ENCODE data around the gene PCSK6. TPM values are rescaled to one million over a fixed set of nuclear protein-coding genes. Genes with fewer than 3 reads are reported as not detected.
"Not testable (repeated sequence)": the region's sequence is repeated elsewhere in the genome, so short reads cannot be mapped to it uniquely, and the experiment has no call there.

Gene PCSK6
- total and polyA plus RNA-seq, 7 donors = 2.9 to 10.3 (median 6.4) TPM

- no peaks in the 10 kb centered on the region for H3K36me3 ChIP-seq
- no peaks in the 10 kb centered on the region for H3K4me1 ChIP-seq
- no peaks in the 10 kb centered on the region for H3K9me3 ChIP-seq
- DNase-seq = no peak
- TF ChIP-seq POLR2A (IDR thresholded peaks at IDR 0.05) (no peak), POLR2AphosphoS5 (IDR thresholded peaks at IDR 0.05) (no peak), EP300 (IDR thresholded peaks at IDR 0.05) (no peak)
- TF ChIP-seq, protein P1, sequence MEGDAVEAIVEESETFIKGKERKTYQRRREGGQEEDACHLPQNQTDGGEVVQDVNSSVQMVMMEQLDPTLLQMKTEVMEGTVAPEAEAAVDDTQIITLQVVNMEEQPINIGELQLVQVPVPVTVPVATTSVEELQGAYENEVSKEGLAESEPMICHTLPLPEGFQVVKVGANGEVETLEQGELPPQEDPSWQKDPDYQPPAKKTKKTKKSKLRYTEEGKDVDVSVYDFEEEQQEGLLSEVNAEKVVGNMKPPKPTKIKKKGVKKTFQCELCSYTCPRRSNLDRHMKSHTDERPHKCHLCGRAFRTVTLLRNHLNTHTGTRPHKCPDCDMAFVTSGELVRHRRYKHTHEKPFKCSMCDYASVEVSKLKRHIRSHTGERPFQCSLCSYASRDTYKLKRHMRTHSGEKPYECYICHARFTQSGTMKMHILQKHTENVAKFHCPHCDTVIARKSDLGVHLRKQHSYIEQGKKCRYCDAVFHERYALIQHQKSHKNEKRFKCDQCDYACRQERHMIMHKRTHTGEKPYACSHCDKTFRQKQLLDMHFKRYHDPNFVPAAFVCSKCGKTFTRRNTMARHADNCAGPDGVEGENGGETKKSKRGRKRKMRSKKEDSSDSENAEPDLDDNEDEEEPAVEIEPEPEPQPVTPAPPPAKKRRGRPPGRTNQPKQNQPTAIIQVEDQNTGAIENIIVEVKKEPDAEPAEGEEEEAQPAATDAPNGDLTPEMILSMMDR (IDR thresholded peaks at IDR 0.05) = no peak
- H3K27me3 ChIP-seq = no peaks in the 10 kb centered on the region
- WGBS, 2 donors = 89 to 96% methylated on average over 13 of the region's 13 CpGs
- H3K27ac ChIP-seq = no peak overlapping the region
- intact Hi-C loops (cut with DNase I) = no loop called here
- no peak overlapping the region for H3K4me3 ChIP-seq
Observed at GRCh38 chr15:101378879-101379278, 110.6 kb downstream of the PCSK6 start.

GRCh38 chr15:101378171-101378755, 111.2 kb downstream of the PCSK6 start:
- Histone ChIP-seq H3K27me3 (no peaks in the 10 kb centered on the region), H3K9me3 (no peaks in the 10 kb centered on the region), H3K4me1 (no peaks in the 10 kb centered on the region), H3K36me3 (no peaks in the 10 kb centered on the region), H3K4me3 (no peak overlapping the region), H3K27ac (no peak overlapping the region)
- TF ChIP-seq POLR2AphosphoS5 (IDR thresholded peaks at IDR 0.05) (no peak), POLR2A (IDR thresholded peaks at IDR 0.05) (no peak), EP300 (IDR thresholded peaks at IDR 0.05) (no peak)
- TF ChIP-seq, protein P1 (IDR thresholded peaks at IDR 0.05) = no peak
- intact Hi-C loops (cut with DNase I) = no loop called here
- 70 to 93% methylated on average over 10 of the region's 10 CpGs for WGBS, 2 donors
- no peak for DNase-seq

DNA sequence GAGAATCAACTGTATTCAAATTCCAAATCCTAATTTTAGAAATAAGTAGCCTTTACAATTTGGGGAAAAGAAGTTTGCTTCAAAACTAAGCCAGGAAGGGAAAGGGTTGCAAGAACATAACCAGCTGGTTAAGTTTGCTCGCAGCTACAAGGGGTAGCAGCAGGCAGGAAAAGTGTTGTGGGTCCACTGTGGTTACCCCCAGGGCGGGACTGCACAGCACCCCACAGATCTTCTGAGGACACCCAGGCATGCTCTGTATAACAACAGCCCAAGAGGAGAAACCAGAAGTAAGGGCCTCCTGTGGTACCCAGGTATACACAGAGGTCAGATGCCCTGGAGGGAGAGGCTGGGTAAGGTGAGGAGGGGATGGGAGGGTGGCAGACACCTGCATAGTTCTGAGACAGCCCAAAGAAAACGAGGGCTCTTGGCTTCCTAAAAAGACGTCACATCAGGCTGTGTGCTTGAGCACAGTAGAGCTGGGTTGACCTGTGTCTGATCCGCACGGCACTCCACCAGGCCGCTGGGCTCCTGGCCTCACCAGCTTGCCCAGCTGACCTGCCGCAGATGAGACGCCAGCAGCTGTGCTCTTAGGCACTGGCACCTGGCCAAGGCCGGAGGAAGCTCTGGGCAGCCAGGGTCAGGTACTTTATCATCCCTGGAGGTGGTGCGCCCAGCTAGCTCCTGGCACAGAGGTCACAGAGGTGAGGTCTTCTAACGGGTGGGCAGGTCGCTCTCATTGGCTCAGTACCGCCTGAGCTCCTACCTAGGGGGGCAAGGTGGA, 112.7 kb downstream of the PCSK6 start:
- TF ChIP-seq, protein P1 (IDR thresholded peaks at IDR 0.05) = no peak
- TF ChIP-seq POLR2A (IDR thresholded peaks at IDR 0.05) = no peak
- TF ChIP-seq EP300 (IDR thresholded peaks at IDR 0.05) = no peak
- no peak for TF ChIP-seq POLR2AphosphoS5 (IDR thresholded peaks at IDR 0.05)
- H3K9me3 ChIP-seq = no peaks in the 10 kb centered on the region
- WGBS, 2 donors = 84 to 89% methylated on average over 14 of the region's 14 CpGs

DNA sequence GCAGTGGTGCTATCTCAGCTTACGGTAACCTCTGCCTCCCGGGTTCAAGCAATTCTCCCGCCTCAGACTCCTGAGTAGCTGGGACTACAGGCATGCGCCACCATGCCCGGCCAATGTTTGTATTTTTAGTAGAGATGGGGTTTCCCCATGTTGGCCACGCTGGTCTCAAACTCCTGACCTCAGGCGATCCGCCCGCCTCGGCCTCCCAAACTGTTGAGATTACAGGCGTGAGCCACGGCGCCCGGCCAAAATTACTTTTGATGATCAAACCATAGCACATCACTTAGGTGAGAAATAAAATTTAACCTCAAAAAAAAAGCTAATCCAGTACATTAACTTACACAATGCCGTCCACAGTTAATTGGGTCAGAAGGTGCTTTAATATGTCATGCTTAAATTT, 114.5 kb downstream of the PCSK6 start:
- H3K36me3 ChIP-seq; H3K27ac ChIP-seq; H3K9me3 ChIP-seq; intact Hi-C loops (cut with DNase I); DNase-seq; H3K4me3 ChIP-seq: not testable (repeated sequence)
- WGBS, 2 donors = 73 to 89% methylated on average over 15 of the region's 15 CpGs
- Histone ChIP-seq H3K27me3 (peaks cover 0 to 10% (median 8%) of the 10 kb centered on the region in 3 donors), H3K4me1 (peaks cover 0 to 14% (median 0%) of the 10 kb centered on the region in 4 donors)

More for the DNA sequence above, 112.7 kb downstream of the PCSK6 start:
- Histone ChIP-seq H3K27me3 (peaks cover 0 to 6% (median 0%) of the 10 kb centered on the region in 3 donors), H3K36me3 (no peaks in the 10 kb centered on the region), H3K4me3 (no peak overlapping the region), H3K4me1 (peaks cover 0 to 12% (median 0%) of the 10 kb centered on the region in 4 donors), H3K27ac (no peak overlapping the region)
- intact Hi-C loops (cut with DNase I) = no loop called here
- DNase-seq = no peak

GRCh38 chr15:101374326-101374725, 115.2 kb downstream of the PCSK6 start:
- Histone ChIP-seq H3K36me3 (no peaks in the 10 kb centered on the region), H3K4me3 (no peak overlapping the region), H3K4me1 (peaks cover 0 to 14% (median 0%) of the 10 kb centered on the region in 4 donors), H3K27me3 (peaks cover 0 to 12% (median 11%) of the 10 kb centered on the region in 3 donors), H3K27ac (no peak overlapping the region), H3K9me3 (no peaks in the 10 kb centered on the region)
- no peak for DNase-seq
- WGBS, 2 donors = 94 to 98% methylated on average over 6 of the region's 6 CpGs
- TF ChIP-seq POLR2A (IDR thresholded peaks at IDR 0.05) = no peak
- no peak for TF ChIP-seq EP300 (IDR thresholded peaks at IDR 0.05)
- no peak for TF ChIP-seq POLR2AphosphoS5 (IDR thresholded peaks at IDR 0.05)
- TF ChIP-seq, protein P1 (IDR thresholded peaks at IDR 0.05) = no peak
- intact Hi-C loops (cut with DNase I) = no loop called here

All from sigmoid colon (tissue), 7 donors.